Measurements from ENCODE around the gene PYCARD.
"Not testable (repeated sequence)": the region's sequence is repeated elsewhere in the genome, so short reads cannot be mapped to it uniquely, and the experiment has no call there.

Gene PYCARD

GRCh38 chr16:31215287-31216162 lies 13.0 kb upstream of the PYCARD start:
- DNase-seq = peak; percentile 44

GRCh38 chr16:31214708-31215286 lies 12.2 kb upstream of the PYCARD start:
- no peak for DNase-seq

DNA sequence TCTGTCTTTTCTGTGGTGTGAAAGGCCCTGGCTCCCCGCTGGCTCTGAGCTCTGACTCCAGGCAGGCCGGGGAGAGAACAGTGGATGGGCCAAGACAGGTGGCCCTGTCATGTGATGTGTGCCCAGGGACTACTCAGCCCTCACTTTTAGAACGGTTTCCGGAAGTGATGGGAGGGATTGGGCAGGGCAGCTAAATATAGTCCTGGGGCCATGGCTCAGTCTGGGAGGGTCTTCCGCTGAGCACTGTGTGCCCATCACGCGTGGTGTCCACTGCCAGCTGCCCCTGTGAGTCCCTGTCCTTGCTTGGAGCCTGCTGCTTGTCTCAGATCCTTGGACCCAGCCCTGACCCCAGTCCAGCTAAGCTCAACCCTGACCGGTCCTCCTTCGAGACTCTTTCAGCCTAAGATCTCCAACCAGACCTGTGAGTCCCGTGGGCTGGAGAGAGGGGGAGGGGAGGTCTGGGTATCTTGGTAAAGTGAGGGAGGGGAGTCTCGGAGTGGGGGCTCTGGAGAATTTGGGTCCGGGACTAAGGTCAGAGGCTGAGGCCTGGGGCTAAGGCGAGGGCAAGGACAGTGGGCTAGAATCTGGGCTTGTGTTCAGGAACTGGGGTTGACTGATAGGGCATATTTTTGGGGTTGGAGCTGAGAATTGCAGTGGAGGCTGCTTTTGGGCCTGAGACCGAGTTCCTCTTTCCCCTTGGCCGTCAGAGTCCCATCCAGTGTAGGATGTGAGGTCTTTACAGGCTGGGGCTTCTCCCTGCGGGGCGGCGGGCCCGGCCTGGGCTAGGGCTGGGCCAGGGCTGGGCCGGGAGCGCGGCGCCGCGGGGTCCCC lies 11.5 kb upstream of the PYCARD start, which contains the start of gene TRIM72:
Gene TRIM72, plus strand, starts transcription at position 243 of the 831 bp plus-strand sequence. CDS start 620 bp downstream, outside the sequence.
- DNase-seq = no peak

DNA sequence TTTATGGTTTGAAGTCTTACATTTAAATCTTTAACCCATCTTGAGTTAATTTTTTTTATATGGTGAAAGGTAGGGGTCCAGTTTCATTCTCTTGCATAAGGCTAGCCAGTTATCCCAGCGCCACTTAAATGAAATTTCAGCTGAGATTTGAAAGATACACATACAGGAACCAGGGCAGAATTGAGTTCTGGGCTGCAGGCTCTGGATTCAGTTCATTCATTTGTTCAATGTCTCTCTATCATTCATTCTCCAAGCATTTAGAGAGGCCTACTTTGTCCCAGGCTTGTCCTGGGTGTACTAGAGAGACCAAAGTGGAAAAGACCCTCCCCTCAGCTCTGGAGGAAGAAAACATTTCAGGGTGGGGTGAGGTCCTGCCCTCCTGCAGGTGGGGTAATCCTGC lies 10.8 kb upstream of the PYCARD start:
- DNase-seq = no peak

GRCh38 chr16:31206776-31207175 lies 4.2 kb upstream of the PYCARD start:
- DNase-seq = no peak

GRCh38 chr16:31204871-31205666 lies 2.5 kb upstream of the PYCARD start:
- no peak for DNase-seq

DNA sequence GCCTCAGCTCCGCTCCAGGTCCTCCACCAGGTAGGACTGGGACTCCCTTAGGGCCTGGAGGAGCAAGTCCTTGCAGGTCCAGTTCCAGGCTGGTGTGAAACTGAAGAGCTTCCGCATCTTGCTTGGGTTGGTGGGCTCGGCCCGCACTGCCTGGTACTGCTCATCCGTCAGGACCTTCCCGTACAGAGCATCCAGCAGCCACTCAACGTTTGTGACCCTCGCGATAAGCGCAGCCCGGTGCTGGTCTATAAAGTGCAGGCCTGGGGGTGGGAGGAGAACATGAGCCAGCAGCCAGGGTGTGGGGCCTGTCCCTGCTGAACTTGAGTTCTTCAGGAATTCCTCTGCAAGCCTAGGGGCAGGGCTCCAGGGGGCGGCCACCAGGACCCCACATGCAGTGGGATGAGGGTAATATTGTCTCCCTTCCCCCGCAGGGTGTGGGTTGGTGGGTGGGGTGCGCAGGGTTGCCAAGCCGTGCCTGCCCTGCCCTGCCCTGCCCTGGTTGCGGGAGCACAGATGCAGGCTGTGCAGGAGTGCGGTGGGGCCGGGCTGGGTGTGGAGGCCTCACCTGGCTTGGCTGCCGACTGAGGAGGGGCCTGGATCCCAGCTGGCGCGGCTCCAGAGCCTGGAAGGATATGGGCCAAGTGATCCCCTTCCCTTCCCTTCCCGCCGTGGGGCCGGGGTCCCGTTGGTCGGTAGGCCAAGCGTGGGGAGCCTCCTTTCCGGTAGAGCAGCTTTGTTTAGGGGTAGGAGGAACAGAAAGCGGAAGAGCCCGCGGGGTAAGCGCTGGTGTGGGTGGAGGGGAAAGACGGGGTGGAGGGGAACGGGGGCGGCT lies 762 bp downstream of the PYCARD start:
- DNase-seq = no peak

- peak; percentile 33 for DNase-seq
Observed at GRCh38 chr16:31200821-31201568, 1.6 kb downstream of the PYCARD start.

GRCh38 chr16:31200111-31200510 lies 2.4 kb downstream of the PYCARD start:
- DNase-seq = not testable (repeated sequence)

- no peak for DNase-seq
Observed at GRCh38 chr16:31199430-31200041, 3.0 kb downstream of the PYCARD start.

- no peak for DNase-seq
Observed at GRCh38 chr16:31198207-31198882, 4.2 kb downstream of the PYCARD start.

GRCh38 chr16:31196324-31197088 lies 6.1 kb downstream of the PYCARD start:
- DNase-seq = no peak

GRCh38 chr16:31195861-31196260 lies 6.7 kb downstream of the PYCARD start:
- not testable (repeated sequence) for DNase-seq

DNA sequence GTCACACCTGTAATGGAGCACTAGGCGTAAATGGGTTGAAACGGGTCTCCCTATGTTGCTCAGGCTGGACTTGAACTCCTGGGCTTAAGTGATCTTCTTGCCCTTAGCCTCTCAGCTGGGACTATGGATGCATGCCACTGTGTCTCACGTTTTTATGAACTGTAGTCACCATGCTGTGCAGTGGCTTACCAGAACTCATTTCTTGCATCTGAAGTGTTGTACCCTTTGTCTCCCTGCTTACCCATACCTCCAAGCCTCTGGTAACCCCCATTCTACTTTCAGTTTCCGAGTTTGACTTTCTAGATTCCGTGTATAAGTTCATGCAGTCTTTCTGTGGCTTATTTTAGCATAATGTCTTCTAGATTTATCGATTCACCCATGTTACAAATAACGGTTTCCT lies 7.7 kb downstream of the PYCARD start:
- no peak for DNase-seq

- no peak for DNase-seq
Observed at GRCh38 chr16:31193874-31194273, 8.7 kb downstream of the PYCARD start.

DNA sequence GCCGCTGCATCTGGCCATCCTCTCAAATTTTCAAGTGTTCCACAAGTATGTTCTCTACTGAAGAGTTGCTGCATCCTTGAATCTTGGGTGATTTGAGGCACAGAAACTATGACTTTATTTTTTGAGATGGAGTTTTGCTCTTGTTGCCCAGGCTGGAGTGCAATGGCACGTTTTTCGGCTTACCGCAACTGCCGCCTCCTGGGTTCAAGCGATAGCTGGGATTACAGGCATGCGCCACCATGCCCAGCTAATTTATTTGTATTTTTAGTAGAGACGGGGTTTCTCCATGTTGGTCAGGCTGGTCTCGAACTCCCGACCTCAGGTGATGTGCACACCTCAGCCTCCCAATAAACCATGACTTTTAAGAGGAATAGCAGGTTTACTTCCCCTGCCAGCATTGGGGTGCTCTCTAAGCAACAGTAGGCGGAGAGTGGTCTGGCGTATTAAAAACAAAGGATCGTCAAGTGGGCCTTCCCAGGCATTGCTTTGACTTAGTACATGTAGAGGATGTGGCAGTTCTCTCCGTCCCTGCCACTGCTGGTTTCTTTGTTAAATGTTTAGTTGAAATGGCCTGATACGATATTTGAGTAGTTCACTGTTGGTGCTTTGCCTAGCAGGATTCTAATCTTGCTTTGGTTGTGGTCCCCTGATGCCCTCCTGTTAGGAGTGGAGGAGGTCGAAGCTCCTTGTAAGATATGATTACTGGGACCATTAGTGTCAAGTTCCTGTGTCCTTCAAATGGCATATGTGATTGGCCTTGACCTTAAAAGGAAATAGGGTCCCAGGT lies 9.5 kb downstream of the PYCARD start:
- no peak for DNase-seq

- DNase-seq = no peak
Observed at GRCh38 chr16:31191697-31192428, 10.7 kb downstream of the PYCARD start.

Data from fibroblast of skin of back (primary cell).